MM.1S (cell line): ENCODE results near the gene IQGAP2.

ENCODE experiments used
- DNase-seq: peaks from one replicate; pipeline ENCODE4 v3.0.0-alpha.2; 2015
- H2AFZ ChIP-seq: fragments of 300-600 bp; sonication (generic); 2 replicates; pipeline ENCODE4 v1.6.0; 2016; ENCODE audit warnings: antibody characterized with exemption, low read length
- H3F3A ChIP-seq: fragments of 300-600 bp; sonication (generic); 2 replicates; pipeline ENCODE4 v1.6.1; 2016; ENCODE audit warnings: mild to moderate bottlenecking, antibody characterized with exemption, low read length, moderate library complexity, mixed read lengths; ENCODE audit not compliant: insufficient read depth
- H3K27ac ChIP-seq: fragments of 300-600 bp; sonication (generic); 2 replicates; pipeline ENCODE4 v1.5.1; 2016; ENCODE audit warnings: mild to moderate bottlenecking, low read length
- H3K27me3 ChIP-seq: fragments of 300-600 bp; sonication (generic); replicated peaks from 2 replicates; pipeline ENCODE4 v1.6.0; 2016; ENCODE audit warnings: low read length; ENCODE audit not compliant: insufficient read depth
- H3K36me3 ChIP-seq: fragments of 300-600 bp; sonication (generic); replicated peaks from 2 replicates; pipeline ENCODE4 v1.6.1; 2016; ENCODE audit warnings: mild to moderate bottlenecking, low read length, mixed read lengths; ENCODE audit not compliant: insufficient read depth
- H3K4me1 ChIP-seq: fragments of 300-600 bp; sonication (generic); 2 replicates; pipeline ENCODE4 v1.6.1; 2016; ENCODE audit warnings: low read length, mixed read lengths
- H3K4me2 ChIP-seq: fragments of 300-600 bp; sonication (generic); 2 replicates; pipeline ENCODE4 v1.6.0; 2016; ENCODE audit warnings: low read depth, low read length
- H3K4me3 ChIP-seq: fragments of 300-600 bp; sonication (generic); 2 replicates; pipeline ENCODE4 v1.5.1; 2016; ENCODE audit warnings: low read length, mixed read lengths
- H3K79me2 ChIP-seq: fragments of 300-600 bp; sonication (generic); 2 replicates; pipeline ENCODE4 v1.6.1; 2016; ENCODE audit warnings: mixed run types, low read length, mixed read lengths
- H3K9ac ChIP-seq: fragments of 300-600 bp; sonication (generic); 2 replicates; pipeline ENCODE4 v1.6.1; 2016; ENCODE audit warnings: low read length, mixed read lengths
- H3K9me2 ChIP-seq: fragments of 300-600 bp; sonication (generic); replicated peaks from 2 replicates; pipeline ENCODE4 v1.6.1; 2016; ENCODE audit warnings: mild to moderate bottlenecking, low read length, mixed read lengths; ENCODE audit not compliant: insufficient read depth
- H3K9me3 ChIP-seq: fragments of 300-600 bp; sonication (generic); replicated peaks from 2 replicates; pipeline ENCODE4 v1.6.1; 2016; ENCODE audit warnings: mild to moderate bottlenecking, low read length, mixed read lengths; ENCODE audit not compliant: insufficient read depth
- H4K20me1 ChIP-seq: fragments of 300-600 bp; sonication (generic); 2 replicates; pipeline ENCODE4 v1.6.1; 2016; ENCODE audit warnings: mild to moderate bottlenecking, low read length, moderate library complexity, mixed read lengths; ENCODE audit not compliant: insufficient read depth
- EZH2 ChIP-seq: fragments of 300-600 bp; sonication (generic); optimal IDR thresholded peaks from 2 replicates; pipeline ENCODE3; 2017; ENCODE audit warnings: low read depth, mild to moderate bottlenecking, antibody characterized with exemption, low read length, mixed read lengths
- EZH2phosphoT487 ChIP-seq: fragments of 300-600 bp; sonication (generic); IDR thresholded peaks from 2 replicates; pipeline ENCODE4 v1.6.1; 2018; ENCODE audit warnings: antibody characterized with exemption, low read length
- TF ChIP-seq, protein P1 (sequence below): fragments of 300-600 bp; sonication (generic); IDR thresholded peaks from 2 replicates; pipeline ENCODE4 v1.5.1; 2016; ENCODE audit warnings: antibody characterized with exemption, low read length, mixed read lengths

IQGAP2 gene

DNA sequence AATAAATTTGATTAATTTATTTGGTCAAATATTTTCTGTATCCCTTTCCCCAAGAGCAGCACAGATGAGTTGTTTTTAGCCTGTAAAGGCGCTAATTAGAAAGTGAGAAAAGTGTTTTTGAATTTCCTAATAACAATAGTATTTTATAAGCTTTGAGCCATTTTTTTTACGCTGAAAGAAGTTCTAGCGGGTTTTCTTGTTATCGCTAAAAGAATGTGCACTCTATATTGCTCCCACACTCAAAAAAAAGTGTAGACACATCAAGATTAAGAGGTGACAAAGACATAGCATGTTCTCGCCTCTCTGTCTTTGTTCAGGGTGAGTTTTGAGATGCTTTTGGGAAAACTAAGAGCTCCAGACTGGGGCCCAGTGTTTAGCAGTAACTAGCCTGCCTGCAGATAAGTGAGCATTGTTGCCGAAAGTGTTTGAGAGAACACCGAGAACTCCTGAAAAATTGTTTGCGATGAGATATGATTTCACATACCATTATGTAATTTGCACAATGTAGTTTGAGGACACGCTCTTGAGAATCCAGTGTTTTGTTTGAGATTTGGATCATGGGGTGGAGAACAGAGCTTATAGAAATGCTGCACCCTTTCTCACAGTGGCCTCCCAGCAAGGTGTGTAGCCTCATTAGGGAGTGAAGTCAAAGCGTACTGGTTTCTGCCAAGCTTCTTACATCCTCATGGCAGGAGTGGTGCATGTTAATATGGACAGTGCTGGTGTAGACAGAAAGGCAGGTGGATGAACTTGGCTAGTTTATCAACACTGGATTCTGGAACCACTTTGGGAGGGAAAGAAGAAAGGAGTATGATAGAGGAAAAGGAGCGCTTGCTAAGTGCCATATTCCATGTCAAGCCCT lies 314.4 kb downstream of the IQGAP2 start:
- Histone ChIP-seq H3F3A (peaks cover 9% of the 10 kb centered on the region), H3K36me3 (no peaks in the 10 kb centered on the region), H3K9me3 (no peaks in the 10 kb centered on the region), H3K4me3 (no peak overlapping the region), H3K9ac (no peak overlapping the region), H3K27me3 (peaks cover 14% of the 10 kb centered on the region; the same call in 1 of the 2 replicates), H4K20me1 (no peaks in the 10 kb centered on the region), H2AFZ (no peak overlapping the region), H3K4me1 (peaks cover 17% of the 10 kb centered on the region), H3K4me2 (peak overlapping the region; percentile 100; the same call in 1 of the 2 replicates), H3K27ac (no peak overlapping the region), H3K9me2 (no peaks in the 10 kb centered on the region), H3K79me2 (no peaks in the 10 kb centered on the region)
- DNase-seq = no peak
- TF ChIP-seq EZH2phosphoT487 (no peak), EZH2 (no peak)
- TF ChIP-seq, protein P1, sequence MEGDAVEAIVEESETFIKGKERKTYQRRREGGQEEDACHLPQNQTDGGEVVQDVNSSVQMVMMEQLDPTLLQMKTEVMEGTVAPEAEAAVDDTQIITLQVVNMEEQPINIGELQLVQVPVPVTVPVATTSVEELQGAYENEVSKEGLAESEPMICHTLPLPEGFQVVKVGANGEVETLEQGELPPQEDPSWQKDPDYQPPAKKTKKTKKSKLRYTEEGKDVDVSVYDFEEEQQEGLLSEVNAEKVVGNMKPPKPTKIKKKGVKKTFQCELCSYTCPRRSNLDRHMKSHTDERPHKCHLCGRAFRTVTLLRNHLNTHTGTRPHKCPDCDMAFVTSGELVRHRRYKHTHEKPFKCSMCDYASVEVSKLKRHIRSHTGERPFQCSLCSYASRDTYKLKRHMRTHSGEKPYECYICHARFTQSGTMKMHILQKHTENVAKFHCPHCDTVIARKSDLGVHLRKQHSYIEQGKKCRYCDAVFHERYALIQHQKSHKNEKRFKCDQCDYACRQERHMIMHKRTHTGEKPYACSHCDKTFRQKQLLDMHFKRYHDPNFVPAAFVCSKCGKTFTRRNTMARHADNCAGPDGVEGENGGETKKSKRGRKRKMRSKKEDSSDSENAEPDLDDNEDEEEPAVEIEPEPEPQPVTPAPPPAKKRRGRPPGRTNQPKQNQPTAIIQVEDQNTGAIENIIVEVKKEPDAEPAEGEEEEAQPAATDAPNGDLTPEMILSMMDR = no peak

DNA sequence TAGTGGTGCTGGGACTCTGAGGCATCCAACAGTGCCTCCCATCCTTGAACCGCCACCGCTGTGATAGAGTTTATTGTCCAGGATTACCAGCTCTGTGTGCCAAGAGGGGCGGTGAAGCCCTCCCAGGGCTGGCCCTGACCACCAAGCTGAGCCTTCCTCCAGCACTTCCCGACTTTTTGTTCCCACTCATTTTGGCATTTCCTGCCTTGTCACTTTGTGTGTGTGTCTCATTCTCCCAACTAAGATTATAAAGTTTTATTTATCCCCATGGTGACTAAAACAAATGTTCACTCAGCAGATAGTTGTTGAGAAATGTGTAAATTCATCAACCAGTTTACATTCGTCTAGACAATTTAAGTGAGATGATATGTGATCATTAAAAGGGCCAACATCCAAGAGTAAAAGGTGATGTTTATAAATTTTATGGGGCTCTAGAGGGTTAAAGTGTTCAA lies 315.3 kb downstream of the IQGAP2 start:
- H3F3A ChIP-seq = peaks cover 9% of the 10 kb centered on the region
- H3K27me3 ChIP-seq = peaks cover 14% of the 10 kb centered on the region; the same call in 1 of the 2 replicates
- H3K9me3 ChIP-seq = no peaks in the 10 kb centered on the region
- peaks cover 17% of the 10 kb centered on the region for H3K4me1 ChIP-seq
- H3K4me2 ChIP-seq = no peak overlapping the region
- no peak overlapping the region for H3K9ac ChIP-seq
- no peak overlapping the region for H2AFZ ChIP-seq
- no peaks in the 10 kb centered on the region for H3K9me2 ChIP-seq
- no peaks in the 10 kb centered on the region for H4K20me1 ChIP-seq
- H3K79me2 ChIP-seq = no peaks in the 10 kb centered on the region
- no peak for TF ChIP-seq EZH2phosphoT487
- TF ChIP-seq, protein P1 = no peak
- TF ChIP-seq EZH2 = no peak
- DNase-seq = no peak
- H3K27ac ChIP-seq = no peak overlapping the region
- H3K4me3 ChIP-seq = no peak overlapping the region
- H3K36me3 ChIP-seq = no peaks in the 10 kb centered on the region

DNA sequence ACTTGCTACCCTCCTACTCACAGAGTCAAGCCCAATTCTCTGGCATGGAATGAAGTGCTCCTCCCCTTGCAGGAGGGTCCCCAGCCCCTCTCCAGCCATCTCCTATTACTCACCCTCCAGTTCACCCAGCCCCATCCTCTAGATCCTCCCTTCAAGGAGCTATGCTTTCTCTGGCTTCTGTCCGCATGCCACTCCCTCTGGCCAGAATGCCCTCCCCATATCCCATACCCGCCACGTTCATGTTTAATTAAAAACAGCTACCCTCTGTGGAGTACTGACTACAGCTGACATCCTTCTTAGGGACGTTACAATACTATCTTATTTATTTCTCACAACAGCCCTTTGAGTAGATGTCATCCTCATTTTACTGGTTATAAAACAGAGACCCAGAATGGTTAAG lies 315.8 kb downstream of the IQGAP2 start:
- Histone ChIP-seq H3K79me2 (no peaks in the 10 kb centered on the region), H3K4me3 (no peak overlapping the region), H3K27ac (no peak overlapping the region), H3F3A (peaks cover 9% of the 10 kb centered on the region), H3K9me3 (no peaks in the 10 kb centered on the region), H4K20me1 (no peaks in the 10 kb centered on the region), H3K9ac (no peak overlapping the region), H2AFZ (no peak overlapping the region), H3K36me3 (no peaks in the 10 kb centered on the region), H3K4me1 (peaks cover 17% of the 10 kb centered on the region), H3K9me2 (no peaks in the 10 kb centered on the region), H3K27me3 (peaks cover 14% of the 10 kb centered on the region; the same call in 1 of the 2 replicates), H3K4me2 (no peak overlapping the region)
- TF ChIP-seq EZH2phosphoT487 (no peak), EZH2 (no peak)
- TF ChIP-seq, protein P1 = no peak
- DNase-seq = no peak
